Epithelial cell of proximal tubule (primary cell): ENCODE results near the gene SLC5A9. TPM values are rescaled to one million over a fixed set of nuclear protein-coding genes. Genes with fewer than 3 reads are reported as not detected.
"Not testable (repeated sequence)": the region's sequence is repeated elsewhere in the genome, so short reads cannot be mapped to it uniquely, and the experiment has no call there.

ENCODE experiments used
- DNase-seq: peaks from one replicate; pipeline ENCODE4 v3.0.0-alpha.2; 2011; ENCODE audit warnings: low read depth
- H3K4me3 ChIP-seq: 2 replicates; pipeline ENCODE4 v1.5.1; 2011; ENCODE audit warnings: low read depth, mild to moderate bottlenecking, low read length
- CTCF ChIP-seq: conservative IDR thresholded peaks from 2 replicates; pipeline ENCODE4 v1.5.1; 2012; ENCODE audit warnings: low read depth, mild to moderate bottlenecking, low read length
- total RNA-seq: library from RNA; depleted of rRNA; stranded (reverse); fragments of >200 nt; gene quantifications from 2 replicates; pipeline ENCODE4 v1.2.3, GENCODE V29; 2015

The SLC5A9 gene
- total RNA-seq, 1 donor from 2014 or later, result not detected

GRCh38 chr1:48266576-48266975, 44.1 kb downstream of the SLC5A9 start:
- TF ChIP-seq CTCF, result no peak
- H3K4me3 ChIP-seq, result no peak overlapping the region
- no peak for DNase-seq

- not testable (repeated sequence) for DNase-seq, H3K4me3 ChIP-seq
Observed at GRCh38 chr1:48277437-48277836, 54.9 kb downstream of the SLC5A9 start.

GRCh38 chr1:48282329-48282728, 59.8 kb downstream of the SLC5A9 start:
- not testable (repeated sequence) for H3K4me3 ChIP-seq

GRCh38 chr1:48284696-48285420, 62.3 kb downstream of the SLC5A9 start:
- H3K4me3 ChIP-seq, DNase-seq: not testable (repeated sequence)

More at GRCh38 chr1:48282329-48282728, 59.8 kb downstream of the SLC5A9 start:
- not testable (repeated sequence) for DNase-seq

GRCh38 chr1:48285525-48285924, 63.0 kb downstream of the SLC5A9 start:
- TF ChIP-seq CTCF, result no peak
- H3K4me3 ChIP-seq, result no peak overlapping the region
- DNase-seq, result no peak

GRCh38 chr1:48291421-48291820, 68.9 kb downstream of the SLC5A9 start:
- H3K4me3 ChIP-seq, result no peak overlapping the region
- no peak for DNase-seq
- no peak for TF ChIP-seq CTCF

GRCh38 chr1:48292706-48293105, 70.2 kb downstream of the SLC5A9 start:
- TF ChIP-seq CTCF, result no peak
- no peak overlapping the region for H3K4me3 ChIP-seq
- no peak for DNase-seq

GRCh38 chr1:48294094-48294493, 71.6 kb downstream of the SLC5A9 start:
- H3K4me3 ChIP-seq, DNase-seq: not testable (repeated sequence)

- DNase-seq, result no peak
- TF ChIP-seq CTCF, result no peak
- no peak overlapping the region for H3K4me3 ChIP-seq
Observed at GRCh38 chr1:48294656-48295055, 72.1 kb downstream of the SLC5A9 start.

Other genes starting within 250 kb of the SLC5A9 start
- gene TRABD2B, start 225.3 kb upstream of the SLC5A9 start, total RNA-seq, result 0.14 and 0.46 TPM in 2 replicates
- gene SPATA6, start 249.5 kb downstream of the SLC5A9 start, total RNA-seq, result 1.8 TPM in 2 replicates